Measurements from ENCODE around the gene GIPC3.

- TF ChIP-seq CTCF (IDR thresholded peaks at IDR 0.05; ENCODE audit: low read depth, low read length) (no peak), EZH2phosphoT487 (IDR thresholded peaks at IDR 0.05; ENCODE audit: low read depth) (no peak)
Measured at GRCh38 chr19:3575949-3576673, 9.2 kb upstream of the GIPC3 start.
